IMR-90 (cell line): ENCODE data around the gene IGSF22. TPM values are rescaled to one million over a fixed set of nuclear protein-coding genes. Genes with fewer than 3 reads are reported as not detected.

Source experiments
- ATAC-seq: fragments of 200-7000 bp; cut with Tn5 transposase; 2 replicates; pipeline ENCODE4 v1.9.1; 2020; ENCODE audit warnings: low read depth, mild to moderate bottlenecking, moderate library complexity
- BruUV-seq: library from RNA; stranded (reverse); fragments of 400-500 nt; replicated peaks from 2 replicates; lab custom pipeline; 2021; lab: Mats Ljungman, UMichigan
- CTCF ChIA-PET: fragments of 300-600 bp; formaldehyde crosslinking; extraction: SDS; loops from one replicate; lab custom pipeline; 2021; ENCODE audit warnings: antibody characterized with exemption; lab: Yijun Ruan, JAX
- POLR2A ChIA-PET: fragments of 300-600 bp; sonication (Branson Sonifier 250); formaldehyde crosslinking; loops from one replicate; lab custom pipeline; 2022; ENCODE audit warnings: antibody characterized with exemption; ENCODE audit not compliant: unreplicated experiment; lab: Charles Lee
- DNase-seq: peaks from one replicate; pipeline ENCODE4 v3.0.0; 2013
- H2AFZ ChIP-seq: replicated peaks from 2 replicates; pipeline ENCODE3; 2013; ENCODE audit warnings: low read length, mild to moderate bottlenecking; ENCODE audit not compliant: poor library complexity
- H2AK5ac ChIP-seq: 2 replicates; pipeline ENCODE4 v1.6.1; 2013; ENCODE audit warnings: low read depth, low read length, inconsistent platforms
- H2AK9ac ChIP-seq: replicated peaks from 2 replicates; pipeline ENCODE3; 2013; ENCODE audit warnings: mild to moderate bottlenecking, low read depth, low read length, moderate library complexity; ENCODE audit not compliant: poor library complexity
- H2BK120ac ChIP-seq: 2 replicates; pipeline ENCODE4 v1.6.1; 2013; ENCODE audit warnings: low read depth, low read length, inconsistent platforms
- H2BK15ac ChIP-seq: 3 replicates; pipeline ENCODE4 v1.6.1; 2013; ENCODE audit warnings: low read depth, low read length, inconsistent platforms
- H2BK20ac ChIP-seq: 2 replicates; pipeline ENCODE4 v1.6.1; 2013; ENCODE audit warnings: low read depth, mild to moderate bottlenecking, inconsistent platforms, low read length, moderate library complexity
- H2BK5ac ChIP-seq: 2 replicates; pipeline ENCODE4 v1.6.1; 2013; ENCODE audit warnings: mild to moderate bottlenecking, low read depth, low read length, inconsistent platforms; ENCODE audit not compliant: poor library complexity, severe bottlenecking
- H3K14ac ChIP-seq: replicated peaks from 2 replicates; pipeline ENCODE4 v1.6.1; 2013; ENCODE audit warnings: low read depth, low read length, inconsistent platforms
- H3K18ac ChIP-seq: 2 replicates; pipeline ENCODE4 v1.6.1; 2013; ENCODE audit warnings: low read depth, low read length, control low read depth
- H3K23ac ChIP-seq: 2 replicates; pipeline ENCODE4 v1.6.1; 2013; ENCODE audit warnings: low read depth, low read length, inconsistent platforms
- H3K27ac ChIP-seq: 2 replicates; pipeline ENCODE4 v1.5.1; 2013; ENCODE audit warnings: mild to moderate bottlenecking, control low read depth, low read length; ENCODE audit not compliant: insufficient read depth
- H3K27me3 ChIP-seq: 2 replicates; pipeline ENCODE4 v1.6.1; 2013; ENCODE audit warnings: low read length; ENCODE audit not compliant: control insufficient read depth, insufficient read depth
- H3K36me3 ChIP-seq: 2 replicates; pipeline ENCODE4 v1.6.1; 2013; ENCODE audit warnings: low read length, mixed read lengths; ENCODE audit not compliant: control insufficient read depth, insufficient read depth
- H3K4ac ChIP-seq: 2 replicates; pipeline ENCODE4 v1.6.1; 2013; ENCODE audit warnings: low read depth, low read length, inconsistent platforms
- H3K4me1 ChIP-seq: 2 replicates; pipeline ENCODE4 v1.6.1; 2013; ENCODE audit warnings: low read length, mixed read lengths; ENCODE audit not compliant: control insufficient read depth, insufficient read depth
- H3K4me2 ChIP-seq: 2 replicates; pipeline ENCODE4 v1.6.1; 2013; ENCODE audit warnings: low read depth, mild to moderate bottlenecking, control low read depth, low read length, moderate library complexity
- H3K4me3 ChIP-seq: 2 replicates; pipeline ENCODE4 v1.5.1; 2013; ENCODE audit warnings: low read depth, mild to moderate bottlenecking, control low read depth, low read length, moderate library complexity; ENCODE audit not compliant: insufficient read depth
- H3K56ac ChIP-seq: 2 replicates; pipeline ENCODE4 v1.6.1; 2013; ENCODE audit warnings: low read length, inconsistent platforms; ENCODE audit not compliant: insufficient read depth; ENCODE audit errors: extremely low read depth
- H3K79me1 ChIP-seq, 2 experiments: 2 replicates each; pipeline ENCODE4 v1.6.1; 2013; ENCODE audit warnings: low read length in 2 of 2, inconsistent platforms in 1 of 2, low read depth in 1 of 2
- H3K9ac ChIP-seq: 2 replicates; pipeline ENCODE4 v1.6.1; 2013; ENCODE audit warnings: low read depth, low read length, control low read depth
- H3K9me1 ChIP-seq: 2 replicates; pipeline ENCODE4 v1.6.1; 2013; ENCODE audit warnings: low read length, inconsistent platforms; ENCODE audit not compliant: insufficient read depth
- H3K9me3 ChIP-seq: 2 replicates; pipeline ENCODE4 v1.6.1; 2013; ENCODE audit warnings: low read length; ENCODE audit not compliant: control insufficient read depth, insufficient read depth
- H4K20me1 ChIP-seq: 2 replicates; pipeline ENCODE4 v1.6.1; 2013; ENCODE audit warnings: low read length, inconsistent platforms; ENCODE audit not compliant: insufficient read depth
- H4K5ac ChIP-seq: 2 replicates; pipeline ENCODE4 v1.6.1; 2013; ENCODE audit warnings: mild to moderate bottlenecking, low read depth, low read length, control low read depth
- H4K8ac ChIP-seq, 2 experiments: 2 replicates each; pipeline ENCODE4 v1.6.1; 2013; ENCODE audit warnings: low read depth in 2 of 2, low read length in 2 of 2, control low read depth in 1 of 2, inconsistent platforms in 1 of 2
- H4K91ac ChIP-seq: 2 replicates; pipeline ENCODE4 v1.6.1; 2013; ENCODE audit warnings: low read depth, low read length, inconsistent platforms; ENCODE audit not compliant: insufficient read depth
- POLR2A ChIP-seq: IDR thresholded peaks from 2 replicates; pipeline ENCODE4 v1.6.1; 2012; ENCODE audit warnings: mild to moderate bottlenecking, low read depth, low read length
- RAD21 ChIP-seq: IDR thresholded peaks from 2 replicates; pipeline ENCODE4 v1.6.1; 2012; ENCODE audit warnings: low read length, improper control_type of control experiment
- WGBS, 2 experiments: methylation state at CpG; one replicate each; pipeline versions ENCODE4 v1.1.5 to v1.1.7; 2013; ENCODE audit warnings: missing lambda C conversion rate in 2 of 2; ENCODE audit not compliant: insufficient read length in 1 of 2; ENCODE audit errors: extremely low coverage in 2 of 2; 5-methylcytosine and 5-hydroxymethylcytosine counted together
- dilution Hi-C: fragments of 300-500 bp; cut with HindIII; formaldehyde crosslinking; loops from one replicate; pipeline ENCODE4 v1.14.3; 2018; ENCODE audit warnings: low sequenced_read_pairs; ENCODE audit not compliant: unreplicated experiment
- in situ Hi-C: fragments of 300-500 bp; cut with MboI; formaldehyde crosslinking; loops from 3 replicates; pipeline ENCODE4 v1.14.3; 2019; ENCODE audit warnings: low sequenced_read_pairs, inconsistent platforms, mixed read lengths
- intact Hi-C: fragments of 100-400 bp; cut with micrococcal nuclease; formaldehyde crosslinking; loops from 2 replicates; pipeline ENCODE4 v1.10.0; 2022
- polyA plus RNA-seq, 3 experiments: library from polyadenylated mRNA; depleted of rRNA; stranded (reverse); fragments of >200 nt; gene quantifications; 2 replicates each; pipeline ENCODE4 v1.2.3, GENCODE V29; 2012; ENCODE audit warnings: low replicate concordance in 1 of 3
- total RNA-seq: library from RNA; depleted of rRNA; stranded (reverse); fragments of >200 nt; gene quantifications from 2 replicates; pipeline ENCODE4 v1.2.3, GENCODE V29; 2012

Gene IGSF22
- total and polyA plus RNA-seq, 2 of the 4 experiments (the other 2 are of a cell fraction), result not detected

DNA sequence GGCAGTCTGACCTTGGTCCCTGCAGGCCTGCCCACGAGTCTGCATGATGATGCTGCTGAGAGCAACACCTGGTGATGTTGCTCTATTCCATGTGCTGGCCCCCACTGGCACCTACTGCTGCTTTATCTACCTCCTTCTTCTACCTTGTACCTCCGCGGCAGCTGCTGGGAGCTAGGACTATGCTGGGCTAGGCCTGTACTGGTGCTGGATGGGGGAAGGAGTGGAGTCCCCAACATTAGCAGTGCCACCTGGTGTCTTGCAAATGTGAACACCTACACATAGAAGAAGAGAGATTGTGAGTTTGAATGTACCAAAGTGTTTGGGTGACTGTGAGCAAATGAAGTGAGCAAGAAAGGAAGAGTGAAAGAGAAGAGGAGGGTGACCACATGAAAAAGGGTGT, 35.2 kb upstream of the IGSF22 start:
- Histone ChIP-seq H3K56ac (no peak overlapping the region), H3K4me1 (peaks cover 2% of the 10 kb centered on the region), H2BK20ac (no peak overlapping the region), H3K9me1 (no peaks in the 10 kb centered on the region), H3K9ac (no peak overlapping the region), H3K27ac (no peak overlapping the region), H3K27me3 (peaks cover 5% of the 10 kb centered on the region; the same call in 1 of the 2 replicates), H3K14ac (no peak overlapping the region), H2BK15ac (no peak overlapping the region), H4K91ac (no peak overlapping the region), H3K4me3 (no peak overlapping the region), H3K23ac (no peak overlapping the region), H2AFZ (no peak overlapping the region), H3K18ac (no peak overlapping the region), H2BK120ac (no peak overlapping the region), H3K36me3 (no peaks in the 10 kb centered on the region), H3K9me3 (no peaks in the 10 kb centered on the region), H4K5ac (no peak overlapping the region), H2BK5ac (no peak overlapping the region), H2AK9ac (no peak overlapping the region), H3K4me2 (no peak overlapping the region), H3K4ac (no peak overlapping the region), H3K79me1 (no peaks in the 10 kb centered on the region), H4K8ac (no peak overlapping the region), H4K20me1 (no peaks in the 10 kb centered on the region), H2AK5ac (no peak overlapping the region)
- ATAC-seq (no peak), DNase-seq (no peak)
- ChIA-PET POLR2A (no interaction called here), CTCF (no interaction called here)
- BruUV-seq, result no TSS peak
- TF ChIP-seq RAD21, result no peak
- no peak for TF ChIP-seq POLR2A
- intact Hi-C loops, result loop anchor here (10.0 kb wide), 1 partner anchor 216 kb away; no protein-coding TSS in a partner anchor
- in situ Hi-C loops, result no loop called here
- WGBS, 2 experiments, result 33% methylated on average over 1 of the region's 3 CpGs; no CpG with 5 or more reads in 1 of the 2 experiments
- dilution Hi-C loops, result no loop called here
